Stimulated activated CD4-positive, alpha-beta T cell treated with anti-CD3 and anti-CD28 coated beads, Interleukin-4, amount 100 ng/mL, for 48 hours (primary cell): ENCODE data around the gene CDKN2D.

Experiments
- DNase-seq, 2 donors: peaks; one replicate each; pipeline ENCODE4 v3.0.0-alpha.2; 2020; ENCODE audit warnings: low read depth in 2 of 2

CDKN2D gene

DNA sequence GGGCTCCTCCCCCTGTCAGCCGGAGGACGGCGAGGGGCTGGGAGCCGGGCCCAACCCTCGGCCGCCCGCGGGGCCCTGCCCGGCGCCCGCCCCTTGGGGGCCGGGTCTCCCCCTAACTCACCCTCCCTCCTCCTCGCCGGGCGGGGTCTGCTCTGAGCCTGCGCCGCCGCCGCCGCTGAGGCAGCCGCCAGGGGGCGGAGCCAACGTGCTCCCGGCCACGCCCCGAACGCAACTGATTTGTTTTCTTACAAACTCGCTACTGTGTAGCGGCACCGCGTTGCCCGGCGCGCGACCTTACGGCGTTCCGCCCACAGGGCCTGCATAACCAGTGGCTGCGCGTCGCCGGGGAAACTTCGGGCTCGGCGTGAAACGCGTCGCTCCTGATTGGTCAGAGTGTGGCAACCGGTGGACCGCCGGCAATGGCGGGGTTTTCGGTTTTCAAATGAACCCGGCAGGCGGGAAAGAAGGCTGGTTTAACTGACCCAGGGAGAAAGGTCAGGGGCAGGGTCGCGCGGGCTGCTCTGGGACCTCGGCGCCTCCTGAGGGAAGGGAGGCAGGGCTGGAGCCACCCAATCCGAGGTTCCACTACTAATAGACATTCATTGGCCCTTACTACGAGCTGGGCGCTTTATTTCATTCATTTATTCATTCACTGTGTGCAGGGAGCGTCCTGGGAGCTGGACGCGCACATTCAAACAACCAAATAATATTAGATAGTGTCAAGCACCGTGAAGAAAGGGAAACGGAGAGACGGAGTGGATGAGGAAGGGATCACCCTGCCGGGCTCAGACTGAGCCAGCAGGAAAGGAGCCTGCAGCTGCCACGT lies at the start of gene CDKN2D:
TSS of gene CDKN2D (minus strand) at position 154 of the 826 bp plus-strand sequence. CDS start 326 bp downstream, outside the sequence.
- peak; percentile 100 for DNase-seq

DNA sequence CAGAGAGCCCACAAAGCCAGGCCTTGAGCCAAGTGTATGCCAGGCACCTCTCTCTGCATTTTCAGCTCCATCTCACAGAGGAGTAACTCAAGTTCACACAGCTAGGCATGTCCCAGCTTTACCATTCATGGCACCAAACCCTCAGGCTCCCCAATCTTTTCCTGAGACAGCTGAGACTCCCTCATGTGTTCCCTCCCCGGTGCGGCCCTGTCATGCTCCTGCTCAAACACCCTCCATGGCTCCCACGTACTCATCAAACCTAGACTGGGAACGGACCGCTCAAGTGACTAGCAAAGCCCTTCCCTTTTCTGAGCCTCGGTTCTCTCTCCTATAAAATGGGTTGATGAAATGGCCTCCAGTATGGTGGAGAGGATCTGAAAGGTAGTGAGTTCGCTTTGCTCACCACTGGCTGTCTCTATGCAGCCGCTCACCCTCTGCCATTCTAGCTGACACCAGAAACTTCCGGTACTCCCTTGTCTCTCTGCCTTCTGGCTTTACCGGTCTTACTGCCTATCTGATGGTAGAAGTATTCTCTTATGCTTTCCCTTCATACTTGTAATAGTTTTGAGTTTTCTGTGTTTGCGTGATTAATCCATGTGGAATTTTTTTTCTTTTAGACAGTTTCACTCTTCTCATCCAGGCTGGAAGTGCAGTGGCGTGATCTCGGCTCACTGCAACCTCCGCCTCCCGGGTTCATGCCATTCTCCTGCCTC lies 48.8 kb upstream of the CDKN2D start:
- no peak for DNase-seq

GRCh38 chr19:10615429-10616023 lies 46.7 kb upstream of the CDKN2D start:
- DNase-seq: no peak

GRCh38 chr19:10612499-10613119 lies 43.8 kb upstream of the CDKN2D start:
- no peak for DNase-seq

DNA sequence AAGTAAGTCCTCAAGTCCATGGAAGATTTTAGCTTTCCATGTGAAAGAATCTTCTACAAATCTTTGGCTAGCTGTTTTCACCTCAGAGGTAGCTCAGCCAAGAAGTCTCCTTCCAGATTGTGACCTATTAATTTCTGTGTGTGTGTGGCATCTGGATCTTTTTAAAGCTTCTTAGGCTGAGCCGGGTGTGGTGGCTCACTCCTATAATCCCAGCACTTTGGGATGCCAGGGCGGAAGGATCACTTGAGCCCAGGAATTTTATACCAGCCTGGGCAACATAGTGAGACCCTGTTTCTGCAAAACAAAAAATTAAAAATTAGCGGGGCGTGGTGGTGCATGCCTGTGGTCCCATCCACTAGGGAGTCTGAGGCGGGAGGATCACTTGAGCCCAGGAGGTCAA lies 43.1 kb upstream of the CDKN2D start:
- no peak for DNase-seq

GRCh38 chr19:10604460-10604980 lies 35.7 kb upstream of the CDKN2D start:
- no peak for DNase-seq

DNA sequence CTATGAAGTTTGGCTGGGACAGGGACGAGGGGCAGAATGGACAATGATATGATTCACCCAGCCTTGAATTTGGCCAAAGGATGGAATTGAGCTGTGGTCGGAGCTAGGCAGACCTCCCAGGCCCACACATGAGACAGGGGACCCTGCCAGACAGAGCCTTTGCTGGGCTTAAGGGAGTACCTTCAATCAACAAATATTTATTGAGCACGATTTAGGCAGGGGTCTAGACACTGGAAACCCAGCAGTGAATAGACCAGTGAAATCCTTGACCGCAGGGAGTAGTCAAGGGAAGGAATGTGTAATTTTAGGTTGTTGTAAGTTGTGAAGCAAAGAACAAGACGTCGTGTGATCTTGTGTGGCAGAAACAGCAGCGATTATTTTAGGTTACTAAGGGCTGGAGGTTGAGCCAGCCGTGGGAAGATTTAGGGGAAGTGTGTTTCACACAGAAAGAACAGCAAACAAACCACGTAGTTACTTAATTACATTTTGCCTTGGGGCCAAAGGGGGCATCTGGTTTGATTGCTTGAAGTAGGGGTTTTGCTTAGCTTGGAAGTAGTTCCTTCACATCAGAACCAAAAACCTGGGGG lies 35.2 kb upstream of the CDKN2D start:
- no peak for DNase-seq

- DNase-seq: peak; percentile 58 to 59
Measured at GRCh38 chr19:10603084-10603872, 34.5 kb upstream of the CDKN2D start.

- DNase-seq: peak; percentile 88 to 92
Measured at GRCh38 chr19:10602330-10603083, 33.7 kb upstream of the CDKN2D start.

GRCh38 chr19:10601999-10602329 lies 33.2 kb upstream of the CDKN2D start:
- no peak for DNase-seq

GRCh38 chr19:10600149-10600548 lies 31.4 kb upstream of the CDKN2D start:
- no peak for DNase-seq

- DNase-seq: no peak
Measured at GRCh38 chr19:10593820-10594637, 25.2 kb upstream of the CDKN2D start.

- DNase-seq: no peak
Measured at GRCh38 chr19:10593148-10593547, 24.4 kb upstream of the CDKN2D start.

DNA sequence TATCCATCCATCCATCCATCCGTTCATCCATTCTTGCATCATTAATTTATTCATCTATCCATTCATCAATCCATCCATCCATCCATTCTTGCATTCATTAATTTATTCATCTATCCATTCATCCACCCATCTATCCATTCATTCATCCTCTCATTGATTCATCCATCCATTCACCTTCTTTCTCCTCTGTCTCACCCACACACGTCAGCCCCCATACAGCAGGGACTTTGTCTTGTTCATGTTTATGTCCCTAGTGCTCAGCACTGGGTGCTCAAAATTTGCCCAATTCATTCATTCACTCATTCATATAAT lies 19.0 kb upstream of the CDKN2D start:
- no peak for DNase-seq

- no peak for DNase-seq
Measured at GRCh38 chr19:10587022-10587838, 18.5 kb upstream of the CDKN2D start, which contains the start of gene AP1M2. Gene AP1M2 (minus strand): TSS chr19:10587312. CDS start chr19:10587231, 81 bp downstream.

- DNase-seq: no peak
Measured at GRCh38 chr19:10586396-10586795, 17.6 kb upstream of the CDKN2D start.

DNA sequence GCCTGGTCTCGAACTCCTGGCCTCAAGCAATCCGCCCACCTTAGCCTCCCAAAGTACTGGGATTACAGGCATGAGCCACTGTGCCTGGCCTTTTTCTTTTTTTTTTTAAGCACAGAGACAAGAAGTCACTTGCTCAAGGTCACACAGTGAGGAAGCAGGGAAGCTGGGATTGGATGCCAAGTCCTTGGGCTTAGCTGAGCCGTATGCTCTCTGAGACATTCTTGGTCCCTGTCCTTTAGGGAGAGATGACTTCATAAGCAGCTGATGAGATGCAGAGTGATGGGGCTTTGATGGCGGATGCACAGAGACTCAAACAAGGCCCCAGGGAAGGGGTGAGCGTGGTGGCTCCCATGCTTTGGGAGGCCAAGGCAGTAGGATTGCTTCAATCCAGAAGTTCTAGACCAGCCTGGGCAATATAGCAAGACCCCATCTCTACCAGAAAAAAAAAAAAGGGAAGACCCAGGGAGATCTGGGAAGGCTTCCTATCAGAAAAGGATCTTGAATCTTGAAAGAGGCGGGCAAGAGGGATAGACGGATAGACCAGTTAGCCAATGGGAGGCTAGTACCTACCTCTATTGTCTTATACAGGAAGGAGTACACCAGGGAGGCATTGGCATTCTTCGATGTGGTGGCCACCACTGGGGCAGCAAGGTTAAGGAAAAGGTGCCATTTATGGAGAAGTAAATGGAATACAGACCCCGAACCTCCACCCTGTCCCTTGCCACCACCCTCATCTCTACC lies 14.4 kb upstream of the CDKN2D start:
- no peak for DNase-seq

DNA sequence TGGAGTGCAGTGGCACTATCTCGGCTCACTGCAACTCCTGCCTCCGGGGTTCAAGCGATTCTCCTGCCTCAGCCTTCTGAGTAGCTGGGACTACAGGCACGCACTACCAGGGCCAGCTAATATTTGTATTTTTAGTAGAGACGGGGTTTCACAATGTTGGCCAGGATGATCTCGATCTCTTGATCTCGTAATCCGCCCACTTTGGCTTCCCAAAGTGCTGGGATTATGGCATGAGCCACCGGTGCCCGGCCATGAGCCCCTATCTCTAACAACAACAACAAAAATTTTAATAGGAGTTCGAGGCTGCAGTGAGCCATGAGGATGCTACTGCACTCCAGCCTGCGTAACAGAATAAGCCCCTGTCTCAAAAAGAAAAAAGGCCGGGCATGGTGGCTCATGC lies 13.3 kb upstream of the CDKN2D start:
- DNase-seq: no peak
